RPMI8226 (cell line): ENCODE data around the gene DGCR6.
"Not testable (repeated sequence)": the region's sequence is repeated elsewhere in the genome, so short reads cannot be mapped to it uniquely, and the experiment has no call there.

Source experiments
- DNase-seq: peaks from one replicate; pipeline ENCODE4 v3.0.0-alpha.2; 2015

The DGCR6 gene

GRCh38 chr22:18905540-18906409 lies at the start of gene DGCR6:
DGCR6 (plus strand) TSS chr22:18906320; CDS start chr22:18906375, 55 bp downstream.
- no peak for DNase-seq

- not testable (repeated sequence) for DNase-seq
Measured at GRCh38 chr22:18859314-18859713, 46.8 kb upstream of the DGCR6 start.

- DNase-seq, result peak; percentile 19
Measured at GRCh38 chr22:18881260-18881659, 24.9 kb upstream of the DGCR6 start.

GRCh38 chr22:18884465-18884864 lies 21.7 kb upstream of the DGCR6 start:
- DNase-seq, result not testable (repeated sequence)

- DNase-seq, result no peak
Measured at GRCh38 chr22:18888115-18888514, 18.0 kb upstream of the DGCR6 start.

GRCh38 chr22:18890510-18891192 lies 15.5 kb upstream of the DGCR6 start:
- not testable (repeated sequence) for DNase-seq

GRCh38 chr22:18893775-18894174 lies 12.3 kb upstream of the DGCR6 start:
- not testable (repeated sequence) for DNase-seq

- DNase-seq, result not testable (repeated sequence)
Measured at GRCh38 chr22:18896037-18896657, 10.0 kb upstream of the DGCR6 start.

- not testable (repeated sequence) for DNase-seq
Measured at GRCh38 chr22:18906410-18906745, 258 bp downstream of the DGCR6 start.

GRCh38 chr22:18906896-18907295 lies 776 bp downstream of the DGCR6 start:
- no peak for DNase-seq

- no peak for DNase-seq
Measured at GRCh38 chr22:18909556-18909955, 3.4 kb downstream of the DGCR6 start.

GRCh38 chr22:18911535-18911934 lies 5.4 kb downstream of the DGCR6 start:
- DNase-seq, result not testable (repeated sequence)

GRCh38 chr22:18912264-18912946 lies 6.3 kb downstream of the DGCR6 start:
- not testable (repeated sequence) for DNase-seq

GRCh38 chr22:18914558-18914957 lies 8.4 kb downstream of the DGCR6 start:
- not testable (repeated sequence) for DNase-seq

GRCh38 chr22:18915550-18915949 lies 9.4 kb downstream of the DGCR6 start:
- not testable (repeated sequence) for DNase-seq

GRCh38 chr22:18917818-18918217 lies 11.7 kb downstream of the DGCR6 start:
- not testable (repeated sequence) for DNase-seq

- not testable (repeated sequence) for DNase-seq
Measured at GRCh38 chr22:18920257-18920902, 14.3 kb downstream of the DGCR6 start.

- no peak for DNase-seq
Measured at GRCh38 chr22:18925368-18926064, 19.4 kb downstream of the DGCR6 start.

- no peak for DNase-seq
Measured at GRCh38 chr22:18927020-18927419, 20.9 kb downstream of the DGCR6 start.

GRCh38 chr22:18927573-18927972 lies 21.5 kb downstream of the DGCR6 start:
- no peak for DNase-seq

- DNase-seq, result no peak
Measured at GRCh38 chr22:18929459-18929858, 23.3 kb downstream of the DGCR6 start.
